HUES48 (cell line): Measurements from ENCODE around the gene NPAS2.

Source experiments
- H3K27ac ChIP-seq: one replicate; pipeline ENCODE4 v1.7.0; 2013; ENCODE audit warnings: low read depth, low read length, inconsistent platforms
- H3K27me3 ChIP-seq: 2 replicates; pipeline ENCODE4 v1.6.1; 2013; ENCODE audit warnings: mild to moderate bottlenecking, low read length; ENCODE audit not compliant: control insufficient read depth, insufficient read depth
- H3K36me3 ChIP-seq: 2 replicates; pipeline ENCODE4 v1.6.1; 2013; ENCODE audit warnings: low read length; ENCODE audit not compliant: control insufficient read depth, insufficient read depth
- H3K4me1 ChIP-seq: 2 replicates; pipeline ENCODE4 v1.6.1; 2013; ENCODE audit warnings: mild to moderate bottlenecking, low read length; ENCODE audit not compliant: control insufficient read depth, insufficient read depth
- H3K4me3 ChIP-seq: 2 replicates; pipeline ENCODE4 v1.5.1; 2013; ENCODE audit warnings: mild to moderate bottlenecking, low read depth, low read length
- H3K9ac ChIP-seq: 2 replicates; pipeline ENCODE4 v1.6.1; 2013; ENCODE audit warnings: mild to moderate bottlenecking, low read depth, low read length, moderate library complexity
- H3K9me3 ChIP-seq: 2 replicates; pipeline ENCODE4 v1.6.1; 2013; ENCODE audit warnings: low read length; ENCODE audit not compliant: control insufficient read depth, insufficient read depth

Gene NPAS2

GRCh38 chr2:101011152-101011551 lies 191.2 kb downstream of the NPAS2 start:
- H3K36me3 ChIP-seq = peaks cover 79% of the 10 kb centered on the region
- peak overlapping the region; percentile 80 for H3K27ac ChIP-seq
- H3K4me3 ChIP-seq = no peak overlapping the region
- no peaks in the 10 kb centered on the region for H3K27me3 ChIP-seq
- H3K9me3 ChIP-seq = no peaks in the 10 kb centered on the region
- H3K4me1 ChIP-seq = 0 out of 2 replicates have a peak, but pooled peaks cover 5% of the 10 kb centered on the region
- H3K9ac ChIP-seq = no peak overlapping the region

- H3K27ac ChIP-seq = no peak overlapping the region
- peaks cover 69% of the 10 kb centered on the region for H3K36me3 ChIP-seq
- no peak overlapping the region for H3K9ac ChIP-seq
- 0 out of 2 replicates have a peak, but pooled peaks cover 5% of the 10 kb centered on the region for H3K4me1 ChIP-seq
- no peaks in the 10 kb centered on the region for H3K9me3 ChIP-seq
- H3K27me3 ChIP-seq = no peaks in the 10 kb centered on the region
- no peak overlapping the region for H3K4me3 ChIP-seq
Measured at GRCh38 chr2:101012054-101012705, 192.2 kb downstream of the NPAS2 start.

GRCh38 chr2:101012706-101013181 lies 192.8 kb downstream of the NPAS2 start:
- Histone ChIP-seq H3K4me1 (0 out of 2 replicates have a peak, but pooled peaks cover 1% of the 10 kb centered on the region), H3K27ac (no peak overlapping the region), H3K9me3 (no peaks in the 10 kb centered on the region), H3K36me3 (peaks cover 69% of the 10 kb centered on the region), H3K9ac (no peak overlapping the region), H3K4me3 (no peak overlapping the region), H3K27me3 (no peaks in the 10 kb centered on the region)

GRCh38 chr2:101014264-101014857 lies 194.4 kb downstream of the NPAS2 start:
- no peaks in the 10 kb centered on the region for H3K4me1 ChIP-seq
- H3K9me3 ChIP-seq = no peaks in the 10 kb centered on the region
- H3K36me3 ChIP-seq = peaks cover 73% of the 10 kb centered on the region
- no peak overlapping the region for H3K9ac ChIP-seq
- H3K27me3 ChIP-seq = no peaks in the 10 kb centered on the region
- H3K27ac ChIP-seq = no peak overlapping the region
- H3K4me3 ChIP-seq = no peak overlapping the region

- Histone ChIP-seq H3K27me3 (no peaks in the 10 kb centered on the region), H3K27ac (no peak overlapping the region), H3K9ac (no peak overlapping the region), H3K4me1 (no peaks in the 10 kb centered on the region), H3K9me3 (no peaks in the 10 kb centered on the region), H3K36me3 (peaks cover 76% of the 10 kb centered on the region), H3K4me3 (no peak overlapping the region)
Measured at GRCh38 chr2:101017371-101017770, 197.4 kb downstream of the NPAS2 start.

GRCh38 chr2:101018934-101019333 lies 199.0 kb downstream of the NPAS2 start:
- Histone ChIP-seq H3K9ac (no peak overlapping the region), H3K9me3 (no peaks in the 10 kb centered on the region), H3K27ac (no peak overlapping the region), H3K4me1 (no peaks in the 10 kb centered on the region), H3K27me3 (no peaks in the 10 kb centered on the region), H3K4me3 (no peak overlapping the region), H3K36me3 (peaks cover 71% of the 10 kb centered on the region)

GRCh38 chr2:101022221-101022620 lies 202.3 kb downstream of the NPAS2 start:
- no peaks in the 10 kb centered on the region for H3K9me3 ChIP-seq
- H3K27ac ChIP-seq = no peak overlapping the region
- H3K9ac ChIP-seq = no peak overlapping the region
- H3K36me3 ChIP-seq = peaks cover 59% of the 10 kb centered on the region
- no peak overlapping the region for H3K4me3 ChIP-seq
- H3K4me1 ChIP-seq = peaks cover 18% of the 10 kb centered on the region
- H3K27me3 ChIP-seq = no peaks in the 10 kb centered on the region

GRCh38 chr2:101023327-101024107 lies 203.6 kb downstream of the NPAS2 start:
- Histone ChIP-seq H3K27me3 (no peaks in the 10 kb centered on the region), H3K36me3 (peaks cover 54% of the 10 kb centered on the region), H3K4me1 (peaks cover 18% of the 10 kb centered on the region), H3K9ac (no peak overlapping the region), H3K27ac (no peak overlapping the region), H3K9me3 (no peaks in the 10 kb centered on the region), H3K4me3 (no peak overlapping the region)

- Histone ChIP-seq H3K9me3 (no peaks in the 10 kb centered on the region), H3K9ac (no peak overlapping the region), H3K27me3 (no peaks in the 10 kb centered on the region), H3K4me1 (peaks cover 18% of the 10 kb centered on the region), H3K4me3 (no peak overlapping the region), H3K27ac (peak overlapping the region; percentile 62), H3K36me3 (peaks cover 50% of the 10 kb centered on the region)
Measured at GRCh38 chr2:101025561-101025960, 205.6 kb downstream of the NPAS2 start.

GRCh38 chr2:101026253-101026701 lies 206.3 kb downstream of the NPAS2 start:
- Histone ChIP-seq H3K36me3 (peaks cover 45% of the 10 kb centered on the region), H3K4me3 (no peak overlapping the region), H3K9ac (no peak overlapping the region)

More at GRCh38 chr2:101026253-101026701, 206.3 kb downstream of the NPAS2 start:
- H3K27ac ChIP-seq = peak overlapping the region; percentile 62
- no peaks in the 10 kb centered on the region for H3K9me3 ChIP-seq
- H3K4me1 ChIP-seq = peaks cover 18% of the 10 kb centered on the region
- no peaks in the 10 kb centered on the region for H3K27me3 ChIP-seq
